Stimulated activated CD8-positive, alpha-beta memory T cell treated with anti-CD3 and anti-CD28 coated beads, Interleukin-2, amount 100 ng/mL, for 48 hours (primary cell): ENCODE measurements around the gene CHRM2.

Experiments used
- DNase-seq, 2 donors: peaks; one replicate each; pipeline ENCODE4 v3.0.0-alpha.2; 2020; ENCODE audit warnings: low read depth in 2 of 2

CHRM2 gene

GRCh38 chr7:136894789-136895188 lies 26.3 kb downstream of the CHRM2 start:
- no peak for DNase-seq

- DNase-seq: no peak
These were observed 29.2 kb downstream of the CHRM2 start for GRCh38 chr7:136897676-136898075.

- DNase-seq: no peak
These were observed 31.6 kb downstream of the CHRM2 start for GRCh38 chr7:136900005-136900404.

- DNase-seq: no peak
These were observed 42.3 kb downstream of the CHRM2 start for GRCh38 chr7:136910771-136911170.

GRCh38 chr7:136911344-136911743 lies 42.9 kb downstream of the CHRM2 start:
- no peak for DNase-seq

- no peak for DNase-seq
These were observed 43.9 kb downstream of the CHRM2 start for GRCh38 chr7:136912339-136912738.

- no peak for DNase-seq
These were observed 45.6 kb downstream of the CHRM2 start for GRCh38 chr7:136914016-136914415.

GRCh38 chr7:136919820-136920219 lies 51.4 kb downstream of the CHRM2 start:
- DNase-seq: no peak

- no peak for DNase-seq
These were observed 54.7 kb downstream of the CHRM2 start for GRCh38 chr7:136923111-136923667.

- DNase-seq: no peak
These were observed 56.6 kb downstream of the CHRM2 start for GRCh38 chr7:136925044-136925443.

GRCh38 chr7:136925556-136925955 lies 57.1 kb downstream of the CHRM2 start:
- DNase-seq: no peak

GRCh38 chr7:136931169-136931867 lies 62.9 kb downstream of the CHRM2 start:
- DNase-seq: no peak

- DNase-seq: no peak
These were observed 69.0 kb downstream of the CHRM2 start for GRCh38 chr7:136937436-136937835.

GRCh38 chr7:136938476-136938875 lies 70.0 kb downstream of the CHRM2 start:
- DNase-seq: no peak

- no peak for DNase-seq
These were observed 71.7 kb downstream of the CHRM2 start for GRCh38 chr7:136940122-136940521.

GRCh38 chr7:136940917-136941316 lies 72.5 kb downstream of the CHRM2 start:
- no peak for DNase-seq

GRCh38 chr7:136941816-136942215 lies 73.4 kb downstream of the CHRM2 start:
- no peak for DNase-seq

- DNase-seq: no peak
These were observed 73.9 kb downstream of the CHRM2 start for GRCh38 chr7:136942401-136942800.

- no peak for DNase-seq
These were observed 74.5 kb downstream of the CHRM2 start for GRCh38 chr7:136942994-136943393.

GRCh38 chr7:136947347-136947746 lies 78.9 kb downstream of the CHRM2 start:
- no peak for DNase-seq

GRCh38 chr7:136950331-136950730 lies 81.9 kb downstream of the CHRM2 start:
- DNase-seq: no peak

- no peak for DNase-seq
These were observed 84.9 kb downstream of the CHRM2 start for GRCh38 chr7:136953386-136953785.

GRCh38 chr7:136956232-136956631 lies 87.8 kb downstream of the CHRM2 start:
- DNase-seq: no peak

GRCh38 chr7:136956671-136957070 lies 88.2 kb downstream of the CHRM2 start:
- DNase-seq: no peak
